Measurements from ENCODE around the gene MMUT. TPM values are rescaled to one million over a fixed set of nuclear protein-coding genes. Genes with fewer than 3 reads are reported as not detected.
"Not testable (repeated sequence)": the region's sequence is repeated elsewhere in the genome, so short reads cannot be mapped to it uniquely, and the experiment has no call there.

Gene MMUT
- 10.2 and 10.9 TPM in 2 replicates for total RNA-seq

DNA sequence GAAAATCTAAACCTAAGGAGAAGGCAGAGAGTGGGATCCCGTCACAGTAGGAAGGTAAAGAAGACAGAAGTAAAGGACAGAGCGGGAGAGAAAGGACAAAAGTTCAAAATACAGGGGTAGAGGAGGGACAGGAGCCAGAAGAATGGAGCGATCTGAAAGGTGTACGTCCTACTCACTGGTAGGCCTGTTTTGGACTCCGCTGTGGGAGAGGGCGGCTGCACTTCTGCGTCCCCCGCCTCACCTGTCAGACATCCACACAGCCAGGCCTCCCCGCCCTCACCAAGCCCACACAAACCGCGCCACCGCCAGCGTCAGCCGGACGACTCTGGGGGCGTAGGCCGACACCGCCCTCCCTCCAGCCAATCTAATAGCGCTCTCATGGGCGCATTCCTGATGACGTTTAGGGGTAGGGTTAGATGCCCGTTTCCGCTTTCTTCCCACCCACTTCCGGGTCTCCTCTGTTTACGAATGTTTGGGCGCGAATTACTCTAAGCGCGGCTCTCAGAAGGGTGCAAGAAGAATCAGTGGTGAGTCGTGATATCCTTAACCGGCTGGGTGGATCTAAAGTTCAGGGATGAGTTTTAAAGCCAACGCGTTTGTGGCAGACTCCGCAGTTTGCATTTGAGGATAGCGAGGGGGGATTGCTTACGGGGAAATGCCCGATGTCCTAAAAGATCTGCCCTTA is at the start of gene MMUT, which contains the start of gene CENPQ:
MMUT (minus strand) TSS at position 327 of the 685 bp plus-strand sequence. CDS start 3,787 bp downstream, outside the sequence.
CENPQ (plus strand) TSS at position 444 of the 685 bp plus-strand sequence. CDS start 6,807 bp downstream, outside the sequence.
- DNase-seq (ENCODE audit: low read depth in 2 of 2): peak; percentile 94 to 97

DNA sequence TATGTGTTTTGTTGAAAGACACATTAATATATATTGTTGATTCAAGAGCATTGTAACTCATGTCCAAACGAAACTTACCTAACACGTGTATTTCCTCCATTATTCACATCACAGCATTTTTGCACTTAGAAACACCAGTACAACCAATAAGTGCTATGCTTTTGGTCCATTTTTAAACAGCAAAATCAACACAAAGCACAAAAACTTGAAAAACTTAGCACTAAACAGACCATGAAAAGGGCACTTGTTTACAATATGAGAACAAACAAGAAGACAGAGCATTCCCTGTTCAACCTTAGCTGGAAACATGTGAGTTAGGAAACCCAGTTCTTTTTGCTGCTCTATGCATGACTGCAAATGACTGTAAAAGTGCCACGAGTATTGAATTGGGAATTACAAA is 46.3 kb upstream of the MMUT start:
- DNase-seq (ENCODE audit: low read depth in 2 of 2): no peak

DNA sequence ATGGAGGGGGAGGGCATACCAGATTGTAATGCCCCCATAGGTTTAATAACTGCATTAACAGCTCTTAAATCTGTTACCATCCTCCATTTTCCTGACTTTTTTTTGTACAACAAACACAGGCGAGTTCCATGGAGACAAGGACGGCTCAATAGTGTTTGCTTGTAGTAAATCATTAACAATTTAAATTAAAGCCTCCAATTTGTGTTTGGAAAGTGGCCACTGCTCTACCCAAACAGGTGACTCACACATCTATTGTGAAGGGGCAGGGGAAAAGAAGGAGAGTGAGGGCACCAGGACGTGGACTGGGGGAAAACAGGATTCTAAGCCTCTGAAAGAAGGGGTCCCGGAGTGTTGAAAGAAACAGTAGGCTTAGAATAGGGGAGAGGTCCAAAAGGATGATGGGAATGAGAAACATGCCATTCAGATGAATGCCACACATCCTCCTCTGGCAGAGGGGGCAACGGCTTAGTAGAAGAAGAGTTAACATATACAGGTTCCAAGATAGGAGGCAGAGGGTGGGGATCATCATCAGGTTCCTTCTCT is 43.6 kb upstream of the MMUT start:
- DNase-seq (ENCODE audit: low read depth in 2 of 2): no peak

DNA sequence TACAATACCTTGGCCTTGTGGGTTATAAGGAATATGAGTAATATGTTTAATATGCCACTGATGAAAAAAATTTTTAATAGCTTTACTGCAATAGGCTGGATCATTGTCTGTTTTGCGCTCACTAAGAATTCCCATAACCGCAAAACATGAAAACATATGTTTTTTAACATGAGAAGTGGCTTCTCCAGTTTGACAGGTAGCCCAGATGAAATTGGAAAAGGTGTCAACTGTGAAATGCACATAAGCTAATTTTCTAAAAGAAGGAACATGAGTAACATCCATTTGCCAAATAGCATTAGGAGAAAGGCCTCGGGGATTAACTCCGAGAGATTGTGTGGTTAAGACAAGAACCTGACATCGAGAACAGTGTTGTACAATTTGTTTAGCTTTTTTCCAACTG is 41.6 kb upstream of the MMUT start:
- DNase-seq (ENCODE audit: low read depth in 2 of 2): no peak

DNA sequence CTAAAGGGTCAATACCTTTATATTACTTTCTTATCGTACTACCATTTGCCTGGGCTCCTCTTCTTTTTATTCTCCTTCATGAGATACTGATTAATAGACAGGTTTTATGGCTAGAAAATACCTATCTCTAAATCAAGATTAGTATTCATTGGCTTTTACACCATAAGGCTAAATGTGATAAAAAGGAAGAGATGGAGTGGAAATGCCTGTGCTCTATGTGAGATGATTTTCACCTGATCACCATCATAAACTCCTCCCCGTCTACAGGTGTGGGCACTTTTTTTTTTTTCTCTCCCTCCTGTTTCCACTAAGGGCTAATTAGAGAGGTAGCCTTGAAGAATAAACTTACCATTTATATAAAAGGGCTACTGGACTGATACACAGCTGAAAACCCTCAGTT is 36.6 kb upstream of the MMUT start, which contains the start of gene GLYATL3:
GLYATL3 (plus strand) TSS at position 301 of the 400 bp plus-strand sequence. CDS start 12,068 bp downstream, outside the sequence.
- no peak for DNase-seq (ENCODE audit: low read depth in 2 of 2)

DNA sequence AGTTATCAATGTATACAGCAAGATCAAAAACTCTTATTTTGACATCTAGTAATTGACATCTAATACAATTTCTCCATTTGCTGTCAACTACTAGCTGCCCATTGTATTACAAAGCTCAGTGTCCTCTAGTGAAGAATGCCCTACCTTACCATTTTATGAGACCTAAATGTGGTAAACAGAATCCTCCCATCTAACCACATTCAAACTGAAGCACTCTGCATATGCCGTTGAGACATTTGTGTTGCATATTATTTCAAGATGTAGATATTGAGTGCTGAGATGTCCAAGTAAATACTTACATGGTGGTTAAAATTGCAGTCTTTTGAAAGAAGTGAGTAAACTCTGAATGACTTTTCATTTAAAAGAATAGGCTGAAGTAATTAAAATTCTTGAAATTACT is 36.1 kb upstream of the MMUT start:
- no peak for DNase-seq (ENCODE audit: low read depth in 2 of 2)

DNA sequence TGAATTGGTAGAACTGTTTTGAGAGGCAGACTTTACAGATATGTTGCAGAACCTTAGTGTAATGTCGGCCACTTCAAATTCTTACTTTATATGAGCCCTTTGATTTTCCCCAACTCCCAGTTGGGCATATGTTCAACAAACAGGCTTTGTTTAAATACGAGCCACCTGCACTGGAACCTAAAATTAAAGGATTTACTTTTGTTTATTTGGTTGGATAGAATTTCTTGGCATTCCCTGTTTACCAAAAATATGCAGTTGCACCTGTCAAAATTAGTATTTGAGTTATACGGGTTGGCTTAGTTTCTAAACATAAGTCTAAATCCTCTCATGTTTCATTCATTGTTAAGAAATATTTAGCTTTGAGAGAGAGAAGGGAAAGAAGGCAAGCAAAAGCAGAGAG is 34.3 kb upstream of the MMUT start:
- DNase-seq (ENCODE audit: low read depth in 2 of 2): no peak

DNA sequence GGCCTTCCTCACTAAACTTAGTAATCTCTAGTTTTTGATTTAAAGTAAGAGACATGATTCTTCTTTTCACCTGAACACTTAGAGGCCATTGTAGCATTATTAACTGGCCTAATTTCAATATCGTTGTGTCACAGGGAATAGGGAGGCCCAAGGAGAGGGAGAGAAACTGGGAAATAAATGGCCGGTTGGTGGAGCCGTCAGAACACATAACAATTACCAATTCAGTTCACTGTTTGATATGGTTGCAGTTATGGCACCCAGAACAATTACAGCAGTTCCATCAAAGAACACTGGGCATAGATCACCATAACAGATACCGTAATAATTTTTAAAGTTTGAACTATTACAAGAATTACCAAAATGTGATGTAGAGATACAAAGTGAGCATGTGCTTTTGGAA is 27.6 kb upstream of the MMUT start:
- DNase-seq (ENCODE audit: low read depth in 2 of 2): no peak

DNA sequence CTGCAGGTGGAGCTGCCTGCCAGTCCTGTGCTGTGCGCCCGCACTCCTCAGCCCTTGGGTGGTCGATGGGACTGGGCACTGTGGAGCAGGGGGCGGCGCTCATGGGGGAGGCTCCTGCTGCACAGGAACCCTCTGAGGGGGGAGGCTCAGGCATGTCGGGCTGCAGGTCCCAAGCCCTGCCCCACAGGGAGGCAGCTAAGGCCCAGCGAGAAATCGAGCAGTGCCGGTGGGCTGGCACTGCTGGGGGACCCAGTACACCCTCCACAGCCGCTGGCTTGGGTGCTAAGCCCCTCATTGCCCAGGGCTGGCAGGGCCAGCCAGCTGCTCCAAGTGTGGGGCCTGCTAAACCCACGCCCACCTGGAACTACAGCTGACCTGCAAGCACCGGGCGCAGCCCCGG is 20.3 kb upstream of the MMUT start:
- DNase-seq (ENCODE audit: low read depth in 2 of 2): not testable (repeated sequence)

DNA sequence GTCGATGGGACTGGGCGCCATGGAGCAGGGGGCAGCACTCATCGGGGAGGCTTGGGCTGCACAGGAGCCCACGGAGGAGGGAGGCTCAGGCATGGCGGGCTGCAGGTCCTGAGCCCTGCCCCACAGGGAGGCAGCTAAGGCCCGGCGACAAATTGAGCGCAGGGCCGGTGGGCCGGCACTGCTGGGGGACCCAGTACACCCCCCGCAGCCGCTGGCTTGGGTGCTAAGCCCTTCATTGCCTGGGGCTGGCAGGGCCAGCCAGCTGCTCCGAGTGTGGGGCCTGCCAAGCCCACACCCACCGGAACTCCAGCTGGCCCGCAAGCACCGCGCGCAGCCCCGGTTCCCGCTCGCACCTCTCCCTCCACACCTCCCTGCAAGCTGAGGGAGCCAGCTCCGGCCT is 18.8 kb upstream of the MMUT start:
- not testable (repeated sequence) for DNase-seq (ENCODE audit: low read depth in 2 of 2)

DNA sequence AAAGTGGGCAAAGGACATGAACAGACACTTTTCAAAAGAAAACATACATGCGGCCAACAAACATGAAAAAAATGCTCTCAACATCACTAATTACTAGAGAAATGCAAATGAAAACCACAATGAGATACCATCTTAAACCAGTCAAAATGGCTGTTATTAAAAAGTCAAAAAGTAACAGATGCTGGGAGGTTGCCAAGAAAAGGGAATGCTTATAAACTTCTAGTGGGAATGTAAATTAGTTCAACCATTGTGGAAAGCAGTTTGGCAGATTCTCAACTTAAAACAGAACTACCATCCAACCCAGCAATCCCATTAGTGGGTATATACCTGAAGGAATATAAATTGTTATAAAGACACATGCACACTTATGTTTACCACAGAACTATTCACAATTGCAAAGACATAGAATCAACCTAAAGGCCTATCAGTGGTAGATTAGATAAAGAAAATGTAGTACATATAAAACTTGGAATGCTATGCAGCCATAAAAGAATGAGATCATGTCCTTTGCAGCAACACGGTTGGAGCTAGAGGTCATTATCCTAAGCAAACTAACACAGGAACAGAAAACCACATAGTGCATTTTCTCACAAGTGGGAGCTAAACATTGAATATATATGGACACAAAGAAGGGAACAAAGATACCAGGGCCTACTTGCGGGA is 16.4 kb upstream of the MMUT start:
- DNase-seq (ENCODE audit: low read depth in 2 of 2): no peak

DNA sequence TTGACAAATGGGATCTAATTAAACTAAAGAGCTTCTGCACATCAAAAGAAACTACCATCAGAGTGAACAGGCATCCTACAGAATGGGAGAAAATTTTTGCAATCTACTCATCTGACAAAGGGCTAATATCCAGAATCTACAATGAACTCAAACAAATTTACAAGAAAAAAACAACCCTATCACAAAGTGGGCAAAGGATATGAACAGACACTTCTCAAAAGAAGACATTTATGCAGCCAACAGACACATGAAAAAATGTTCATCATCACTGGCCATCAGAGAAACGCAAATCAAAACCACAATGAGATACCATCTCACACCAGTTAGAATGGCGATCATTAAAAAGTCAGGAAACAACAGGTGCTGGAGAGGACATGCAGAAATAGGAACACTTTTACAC is 13.5 kb upstream of the MMUT start:
- DNase-seq (ENCODE audit: low read depth in 2 of 2): not testable (repeated sequence)

DNA sequence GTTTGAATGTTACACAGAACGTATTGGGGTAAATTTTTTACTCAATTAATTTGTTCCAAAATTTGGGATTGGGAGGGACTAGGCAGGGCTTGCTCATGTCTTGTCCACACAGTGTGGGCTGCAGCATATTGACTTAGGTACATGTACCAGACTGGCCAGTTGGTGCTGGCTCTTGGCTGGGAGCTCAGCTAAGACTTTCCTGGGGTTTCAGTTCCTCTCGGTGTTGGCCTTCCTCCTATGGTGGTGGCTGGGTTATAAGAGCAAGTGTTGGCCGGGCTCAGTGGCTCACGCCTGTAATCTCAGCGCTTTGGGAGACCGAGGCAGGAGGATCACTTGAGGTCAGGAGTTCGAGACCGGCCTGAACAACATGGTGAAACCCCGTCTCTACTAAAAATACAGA is 5.0 kb upstream of the MMUT start:
- no peak for DNase-seq (ENCODE audit: low read depth in 2 of 2)

DNA sequence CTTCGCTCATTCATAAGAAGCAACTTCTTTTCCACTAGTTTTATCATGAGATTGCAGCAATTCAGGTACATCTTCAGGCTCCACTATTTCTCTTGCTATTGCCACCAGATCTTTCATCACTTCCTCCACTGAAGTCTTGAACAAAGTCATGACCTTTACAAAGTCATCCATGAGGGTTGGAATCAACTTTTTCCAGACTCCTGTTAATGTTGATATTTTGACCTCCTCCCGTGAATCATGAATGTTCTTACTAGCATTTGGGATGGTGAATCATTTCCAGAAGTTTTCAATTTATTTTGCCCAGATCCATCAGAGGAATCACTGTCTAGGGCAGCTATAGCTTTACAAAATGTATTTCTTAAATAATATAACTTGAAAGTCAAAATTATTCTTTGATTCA is 1.6 kb upstream of the MMUT start:
- no peak for DNase-seq (ENCODE audit: low read depth in 2 of 2)

DNA sequence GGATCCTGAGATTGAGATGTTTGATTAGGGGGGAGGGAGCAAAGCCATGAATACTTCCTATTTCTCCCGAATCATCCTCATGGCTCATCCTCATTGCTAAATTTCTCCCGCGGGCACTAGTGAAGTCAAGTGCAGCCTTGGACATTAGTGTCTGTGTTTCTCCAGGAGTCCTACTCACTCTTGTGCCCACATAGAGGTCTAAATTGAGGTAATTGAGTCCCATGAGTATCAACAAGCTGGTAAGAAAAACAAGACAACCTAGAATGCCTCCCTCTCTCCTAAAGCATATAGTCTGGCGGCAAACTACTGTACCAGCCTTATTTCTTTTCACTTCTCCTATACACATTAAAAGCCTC is 537 bp upstream of the MMUT start:
- peak in 1 of 2 donors; percentile 2 for DNase-seq (ENCODE audit: low read depth in 2 of 2)

DNA sequence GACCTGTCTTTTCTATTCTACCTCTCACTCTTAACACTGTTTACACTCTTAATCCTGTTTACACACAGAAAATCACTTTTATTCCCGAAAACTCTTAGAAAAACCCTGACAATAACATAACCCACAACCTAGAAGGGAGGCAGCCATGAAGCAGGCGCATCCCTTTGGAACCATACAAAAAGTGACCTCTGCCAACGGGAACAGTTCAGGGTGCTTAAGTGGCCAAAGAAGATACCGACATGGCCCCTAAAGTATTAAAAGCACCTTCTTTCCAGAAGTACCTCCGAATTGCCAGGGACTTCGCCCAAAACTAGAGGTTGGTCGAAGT is 490 bp downstream of the MMUT start:
- no peak for DNase-seq (ENCODE audit: low read depth in 2 of 2)

DNA sequence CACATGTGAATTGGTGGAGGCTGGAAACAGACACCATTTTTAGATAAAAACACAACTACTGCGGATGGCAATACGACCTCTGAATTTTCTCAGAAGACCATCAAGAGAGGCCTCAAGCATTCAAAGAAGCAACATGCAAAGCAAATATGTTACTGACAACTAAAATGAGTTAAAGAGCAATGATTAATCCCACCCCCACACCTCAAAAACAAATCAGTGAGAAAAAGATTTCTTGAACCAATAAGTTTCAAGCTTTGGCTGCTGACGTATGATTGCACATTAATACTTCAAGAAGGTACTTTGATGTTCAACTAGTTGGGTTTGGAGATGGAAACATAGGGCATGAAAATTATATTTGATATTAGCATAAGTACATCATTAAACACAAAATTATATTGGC is 982 bp downstream of the MMUT start:
- DNase-seq (ENCODE audit: low read depth in 2 of 2): peak; percentile 2 to 16

DNA sequence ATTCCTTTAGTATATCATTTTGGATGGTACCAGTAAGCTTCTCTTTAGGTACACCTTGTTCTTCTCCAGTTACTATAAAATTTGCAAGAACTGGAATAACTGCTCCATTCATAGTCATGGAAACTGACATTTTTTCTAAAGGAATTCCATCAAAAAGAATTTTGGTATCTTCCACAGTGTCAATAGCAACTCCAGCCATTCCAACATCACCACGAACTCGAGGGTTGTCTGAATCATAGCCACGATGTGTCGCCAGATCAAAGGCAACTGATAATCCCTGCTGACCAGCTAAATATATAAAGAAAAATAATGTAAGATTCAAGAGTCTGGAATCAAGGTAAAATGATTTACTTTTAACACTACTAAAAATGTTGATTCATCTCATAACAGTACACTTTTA is 5.3 kb downstream of the MMUT start:
- no peak for DNase-seq (ENCODE audit: low read depth in 2 of 2)

DNA sequence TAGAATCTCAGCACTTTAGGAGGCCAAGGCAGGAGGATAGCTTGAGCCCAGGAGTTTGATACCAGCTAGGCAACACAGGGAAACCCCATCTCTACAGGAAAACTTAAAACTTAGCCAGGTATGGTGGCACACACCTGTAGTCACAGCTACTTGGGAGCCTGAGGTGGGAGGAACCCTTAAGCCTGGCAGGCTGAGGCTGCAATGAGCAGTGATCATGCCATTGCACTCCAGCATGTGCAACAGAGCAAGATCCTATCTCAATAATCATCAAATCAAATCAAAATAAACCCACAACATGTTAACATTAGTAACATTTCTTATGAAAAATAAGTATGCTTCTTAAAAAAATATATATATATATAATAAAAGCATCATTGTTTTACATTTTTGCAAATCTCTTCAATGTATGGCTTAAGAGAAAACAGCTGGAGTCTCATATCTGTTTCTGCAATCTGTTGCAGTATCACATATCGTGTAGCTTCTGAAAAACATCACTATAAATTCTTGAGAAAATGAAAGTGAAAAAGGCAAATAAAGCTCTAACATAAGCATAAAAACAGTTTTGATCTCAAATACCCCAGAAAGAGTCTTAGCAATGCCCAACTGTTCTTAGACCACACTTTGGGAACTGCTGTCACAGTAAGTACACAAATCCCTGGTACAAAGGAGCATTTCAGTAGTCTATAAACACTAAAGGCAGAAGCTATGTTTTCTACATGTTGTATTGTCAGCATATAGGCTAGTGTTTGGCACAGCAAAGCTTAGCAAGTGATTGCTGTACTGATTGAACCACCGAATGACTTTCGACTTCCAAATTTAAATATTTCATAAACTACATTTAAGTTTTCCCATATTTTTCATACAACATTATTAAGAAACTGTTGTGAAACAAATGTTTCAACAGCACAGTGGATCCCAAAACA is 8.0 kb downstream of the MMUT start:
- DNase-seq (ENCODE audit: low read depth in 2 of 2): no peak

DNA sequence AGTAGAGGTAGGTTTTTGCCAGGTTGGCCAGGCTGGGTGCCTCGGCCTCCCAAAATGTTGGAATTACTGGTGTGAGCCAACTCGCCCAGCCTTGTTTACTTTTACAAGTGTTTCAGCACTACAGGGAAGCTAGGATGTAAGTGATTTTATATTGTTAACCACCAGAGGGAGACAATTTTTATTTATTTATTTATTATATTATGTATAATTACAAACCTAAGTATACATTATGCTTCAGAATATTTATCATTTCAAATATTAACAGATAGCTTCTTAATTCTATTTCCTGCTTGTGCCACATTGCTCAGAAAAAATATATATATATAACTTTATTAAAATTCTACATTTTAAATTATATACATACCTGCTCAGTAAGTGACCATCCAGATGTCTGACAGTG is 9.8 kb downstream of the MMUT start:
- peak; percentile 7 to 17 for DNase-seq (ENCODE audit: low read depth in 2 of 2)

DNA sequence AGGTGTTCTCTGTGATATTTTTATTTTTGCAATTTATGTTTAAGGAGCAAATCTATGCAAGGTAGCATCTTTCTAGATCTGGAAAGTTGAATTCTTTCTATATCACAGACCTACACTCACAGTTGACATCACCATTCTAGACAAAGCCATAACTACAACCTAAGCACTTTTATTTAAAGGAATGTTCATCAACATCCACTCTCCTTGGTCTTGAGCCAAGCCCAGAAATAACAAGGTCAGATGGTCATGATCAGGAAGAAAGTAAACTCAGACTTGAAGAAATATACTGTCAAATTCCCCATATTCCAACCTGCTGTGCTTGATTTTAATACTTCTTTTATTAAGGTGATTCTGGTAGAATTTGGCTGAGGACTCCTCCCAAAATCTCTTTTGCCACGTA is 32.2 kb downstream of the MMUT start:
- DNase-seq (ENCODE audit: low read depth in 2 of 2): peak in 1 of 2 donors; percentile 51

DNA sequence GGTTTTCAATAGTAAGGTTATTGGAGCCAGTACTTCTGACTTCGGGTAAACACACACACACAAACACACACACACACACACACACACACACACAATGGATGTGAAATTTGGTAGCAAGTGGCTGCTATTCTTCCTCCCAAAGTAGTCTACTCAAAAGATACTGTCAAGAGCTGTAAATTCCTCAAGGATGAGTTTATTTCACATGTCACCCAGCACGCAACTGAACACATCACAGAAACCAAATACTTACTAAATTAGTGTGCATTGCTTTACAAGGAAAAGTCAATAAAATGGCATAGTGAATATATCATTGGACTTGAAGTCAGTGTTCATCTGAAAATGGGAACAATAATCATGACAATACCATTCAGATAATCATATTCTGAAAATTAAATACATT is 32.9 kb downstream of the MMUT start:
- DNase-seq (ENCODE audit: low read depth in 2 of 2): no peak
